NCI-H1417 treated with DMSO at 0.1 percent for 48 hours (cell line): ENCODE results near the gene KCTD3.

ENCODE experiments used
- DNase-seq: peaks from one replicate; lab custom pipeline; 2025; lab: John Stamatoyannopoulos, UW

KCTD3 gene

DNA sequence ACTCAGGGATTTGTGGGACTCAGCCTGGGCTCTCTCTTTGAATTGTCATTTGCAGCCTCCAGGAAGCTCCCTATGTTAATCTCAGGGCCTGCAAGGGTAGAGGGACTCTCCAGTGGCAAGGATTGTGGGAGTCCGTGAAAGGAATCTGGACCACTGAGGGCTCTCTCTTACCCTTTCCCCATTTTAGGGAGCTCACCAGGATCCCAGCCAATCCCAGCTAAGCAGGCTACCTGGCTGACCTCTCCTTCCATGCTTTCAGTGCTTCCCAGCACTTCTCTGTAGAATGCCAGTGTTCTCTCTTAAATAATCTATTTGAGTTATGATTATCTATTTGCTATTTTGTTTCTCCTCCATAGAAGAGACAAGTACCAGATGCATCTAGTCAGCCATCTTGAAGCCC lies 9.6 kb upstream of the KCTD3 start:
- DNase-seq, result no peak

- DNase-seq, result no peak
Measured at GRCh38 chr1:215557992-215558626, 9.0 kb upstream of the KCTD3 start.

- DNase-seq, result peak; percentile 28
Measured at GRCh38 chr1:215567491-215568298, 591 bp downstream of the KCTD3 start.

- DNase-seq, result no peak
Measured at GRCh38 chr1:215568299-215568692, 1.2 kb downstream of the KCTD3 start.

GRCh38 chr1:215569986-215570824 lies 3.1 kb downstream of the KCTD3 start:
- DNase-seq, result no peak

DNA sequence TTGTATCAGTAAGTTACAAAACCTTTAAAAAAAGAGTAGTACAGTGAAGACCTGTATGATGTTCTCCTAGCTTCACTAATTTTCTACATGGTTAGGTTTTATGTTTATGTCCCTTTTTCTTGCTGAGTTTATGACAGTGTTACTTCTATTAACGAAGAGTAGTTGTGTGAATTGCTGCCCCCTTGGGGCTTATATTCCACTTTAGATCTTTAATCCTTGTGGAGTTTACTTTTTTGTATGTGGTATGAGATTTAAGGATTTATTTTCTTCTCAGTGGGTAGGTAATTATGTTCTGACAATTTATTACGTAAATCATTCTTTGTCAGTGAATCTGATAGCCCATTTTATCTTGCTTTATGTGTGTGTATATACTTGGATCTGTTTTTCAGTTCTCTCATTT lies 14.8 kb downstream of the KCTD3 start:
- no peak for DNase-seq

GRCh38 chr1:215583185-215583749 lies 16.2 kb downstream of the KCTD3 start:
- DNase-seq, result no peak

- DNase-seq, result no peak
Measured at GRCh38 chr1:215584389-215584788, 17.3 kb downstream of the KCTD3 start.

DNA sequence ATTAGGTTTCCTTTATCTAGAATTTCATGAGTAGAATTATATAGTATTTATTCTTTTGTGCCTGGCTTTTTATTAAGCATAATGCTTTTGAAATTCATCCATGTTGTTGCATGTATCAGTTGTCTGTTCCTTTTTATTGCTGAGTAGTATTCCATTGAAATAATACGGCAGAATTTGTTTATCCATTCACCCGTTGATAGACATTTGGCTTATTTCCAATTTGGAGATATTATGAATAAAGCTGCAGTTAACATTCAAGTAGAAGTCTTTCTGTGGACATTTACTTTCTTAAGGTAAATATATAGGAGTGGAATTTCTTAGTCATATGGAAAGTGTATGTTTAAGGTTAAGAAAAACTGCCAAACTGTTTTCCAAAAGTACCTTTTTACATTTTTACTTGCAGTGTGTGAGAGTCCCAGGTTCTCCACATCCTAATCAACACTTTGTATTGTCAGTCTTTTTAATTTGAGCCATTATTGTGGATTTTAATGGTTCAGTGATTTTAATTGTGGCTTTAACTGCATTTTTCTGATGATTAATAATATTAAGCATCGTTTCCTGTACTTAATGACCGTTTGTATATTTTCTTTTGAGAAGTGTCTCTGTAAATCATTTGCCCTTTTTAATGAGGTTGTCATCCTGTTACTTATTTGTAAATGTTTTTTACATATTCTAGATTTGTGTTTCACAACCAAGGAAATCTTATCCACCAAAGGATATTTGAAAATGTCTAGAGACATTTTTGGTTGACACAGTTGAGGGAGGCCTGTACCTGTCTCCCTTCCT lies 22.7 kb downstream of the KCTD3 start:
- no peak for DNase-seq

DNA sequence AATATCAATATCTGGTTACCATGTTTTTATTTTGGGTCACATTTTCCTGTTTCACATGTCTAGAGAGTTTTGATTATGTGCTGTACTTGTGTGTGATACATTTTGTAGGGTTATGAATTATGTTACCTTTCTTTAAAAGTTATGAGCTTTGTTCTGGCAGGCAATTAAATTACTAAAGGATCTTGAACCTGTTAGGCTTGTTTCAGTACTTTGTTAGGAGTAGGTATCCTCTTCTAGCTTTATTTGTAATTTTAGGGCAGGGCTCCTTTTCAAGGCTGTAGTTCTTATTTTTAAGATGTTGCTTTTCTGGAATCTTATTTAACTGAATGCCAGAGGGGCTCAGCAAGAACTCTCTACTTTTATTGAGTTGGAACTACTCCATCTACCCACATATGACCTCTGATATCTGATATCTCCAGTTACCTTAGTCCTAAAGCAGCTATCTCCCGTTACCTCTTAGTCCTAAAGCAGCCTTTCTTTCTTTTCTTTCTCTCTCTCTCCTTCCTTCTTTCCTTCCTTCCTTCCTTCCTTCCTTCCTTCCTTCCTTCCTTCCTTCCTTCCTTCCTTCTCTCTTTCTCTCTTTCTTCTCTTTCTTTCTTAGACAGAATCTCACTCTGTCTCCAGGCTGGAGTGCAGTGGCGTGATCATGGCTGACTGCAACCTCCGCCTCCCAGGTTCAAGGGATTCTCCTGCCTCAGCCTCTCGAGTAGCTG lies 23.8 kb downstream of the KCTD3 start:
- DNase-seq, result no peak

DNA sequence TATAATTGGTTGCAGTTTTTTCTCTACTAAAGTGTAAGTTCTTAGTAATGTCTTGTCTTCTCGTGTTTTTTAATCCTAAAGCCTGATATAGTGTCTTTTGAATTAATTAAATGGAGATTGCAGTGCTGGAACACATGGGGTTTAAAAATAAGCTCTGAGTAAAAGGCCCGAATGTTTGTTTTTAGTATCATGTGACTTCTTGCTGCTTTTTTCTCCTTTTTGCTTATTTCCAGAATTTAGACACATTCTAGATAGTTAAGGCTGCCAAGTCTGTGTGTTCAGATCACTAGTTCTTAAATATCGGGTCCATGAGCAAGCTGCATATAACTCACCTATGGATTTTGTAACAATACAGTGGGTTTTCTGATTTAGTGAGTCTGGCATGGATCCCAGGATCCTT lies 27.5 kb downstream of the KCTD3 start:
- no peak for DNase-seq

- DNase-seq, result no peak
Measured at GRCh38 chr1:215595231-215595630, 28.1 kb downstream of the KCTD3 start.

GRCh38 chr1:215597961-215598360 lies 30.9 kb downstream of the KCTD3 start:
- no peak for DNase-seq

DNA sequence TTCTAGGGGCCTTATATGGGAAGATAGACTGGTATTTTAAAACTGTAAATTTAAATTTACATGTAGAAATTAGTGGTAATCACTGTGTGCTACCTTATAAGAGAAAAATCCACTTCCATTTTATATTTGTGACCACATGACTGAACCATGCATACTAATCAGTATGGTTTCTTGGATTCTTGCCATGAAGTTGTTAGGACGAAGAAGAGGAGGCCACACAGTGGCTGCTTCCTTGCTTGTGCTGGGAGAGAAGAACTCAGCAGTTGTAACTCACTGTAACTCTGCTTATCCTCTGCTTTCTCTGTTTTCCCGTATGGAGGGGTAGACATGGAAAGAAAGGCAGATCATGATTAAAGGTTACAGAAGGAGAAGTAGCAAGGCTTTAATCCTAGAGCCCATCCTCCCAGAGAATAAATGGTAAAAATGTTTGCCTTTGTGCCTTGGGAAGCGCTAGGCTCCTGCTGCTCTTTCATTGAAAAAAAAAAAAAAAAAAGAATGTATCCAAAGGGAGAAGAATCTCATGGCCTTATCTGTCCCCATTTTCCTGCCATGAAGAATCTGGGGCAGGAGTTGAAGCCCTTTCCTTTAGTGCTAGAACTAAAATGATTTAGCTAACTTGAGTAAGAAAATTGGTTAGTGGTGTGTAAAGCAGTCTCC lies 32.4 kb downstream of the KCTD3 start:
- no peak for DNase-seq

- DNase-seq, result no peak
Measured at GRCh38 chr1:215600258-215600792, 33.2 kb downstream of the KCTD3 start.

- DNase-seq, result no peak
Measured at GRCh38 chr1:215600867-215601266, 33.8 kb downstream of the KCTD3 start.

DNA sequence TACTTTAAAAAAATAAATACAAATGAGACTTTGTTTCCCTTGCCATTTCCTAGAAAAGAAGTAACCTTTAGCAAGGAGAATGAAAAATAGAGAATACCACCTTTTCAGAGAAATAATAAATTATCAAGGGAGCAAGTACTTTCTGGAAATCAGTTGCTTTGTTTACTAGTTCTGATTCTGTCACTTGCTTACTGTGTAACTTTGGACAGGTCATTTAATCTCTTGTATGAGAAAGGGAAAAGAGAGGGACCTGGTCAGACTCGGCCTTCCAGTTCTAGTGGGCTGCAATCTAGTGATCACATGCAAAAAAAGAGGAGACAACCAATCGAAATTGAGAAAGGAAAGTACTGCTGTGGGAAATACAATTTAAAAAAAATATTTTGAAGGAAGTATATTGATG lies 34.2 kb downstream of the KCTD3 start:
- DNase-seq, result no peak

DNA sequence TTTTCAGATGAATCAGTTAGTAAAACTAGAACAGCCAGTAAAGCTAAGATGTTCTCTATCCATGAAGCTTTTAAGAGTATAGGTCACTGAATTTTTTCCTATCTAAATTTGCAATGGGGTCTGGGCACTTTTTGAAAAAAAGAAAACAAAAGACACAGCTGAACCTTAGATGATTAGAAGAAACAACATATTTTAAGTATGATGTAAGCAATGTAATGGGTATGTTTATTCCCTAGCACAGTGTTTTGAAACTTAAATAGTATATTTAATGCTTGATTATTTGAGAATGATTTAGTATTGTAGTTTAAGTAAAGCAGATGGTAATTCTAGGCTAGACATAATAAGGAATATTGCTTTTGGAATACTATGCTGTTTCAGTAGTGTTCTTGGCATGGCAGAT lies 36.2 kb downstream of the KCTD3 start:
- no peak for DNase-seq

DNA sequence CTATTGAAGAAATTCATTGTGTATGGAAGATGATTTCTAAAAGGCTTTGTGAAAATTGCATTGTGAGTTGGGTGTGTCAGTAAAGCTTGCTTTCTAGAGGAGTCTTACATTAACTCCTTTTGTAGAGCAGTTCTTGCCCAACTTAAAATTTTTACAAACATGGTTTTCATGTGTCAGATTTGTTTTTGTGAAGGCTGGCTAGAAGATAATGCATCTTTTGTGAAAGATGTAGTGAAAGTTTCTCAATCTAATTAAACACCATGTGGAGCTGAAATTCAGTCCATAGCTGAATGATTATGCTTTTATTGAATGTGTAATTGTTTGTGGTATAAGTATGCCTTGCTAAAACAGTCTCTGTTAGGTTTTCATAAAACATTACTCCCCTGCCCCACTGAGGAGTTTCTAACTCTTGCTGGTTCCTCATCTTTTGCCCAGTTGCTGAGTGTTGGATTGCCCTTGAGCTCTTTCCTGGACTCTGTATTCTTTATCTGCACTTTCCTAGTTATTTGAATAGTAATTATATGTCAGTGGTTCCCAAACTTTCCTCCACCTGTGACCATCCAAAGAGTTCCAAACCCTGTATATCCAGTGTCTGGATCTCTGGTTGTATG lies 38.0 kb downstream of the KCTD3 start:
- no peak for DNase-seq

DNA sequence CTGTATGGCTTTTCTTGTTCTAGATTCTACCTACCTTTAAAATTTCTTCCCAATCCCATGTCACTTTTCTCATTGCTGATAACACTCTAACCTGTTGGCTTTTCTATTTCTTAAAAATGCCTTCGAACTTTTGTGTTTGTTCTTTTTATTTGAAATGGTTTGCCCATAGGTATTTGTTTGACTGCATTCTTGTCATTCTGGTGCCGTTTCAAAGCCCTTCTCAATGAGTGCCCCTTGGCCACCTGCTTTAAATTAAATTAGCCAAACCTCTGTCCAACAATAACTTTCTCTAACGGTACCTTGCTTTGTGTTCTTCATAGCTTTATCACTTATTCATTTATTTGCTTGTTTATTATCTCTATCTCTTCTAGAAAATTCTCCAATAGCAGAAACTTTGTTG lies 38.9 kb downstream of the KCTD3 start:
- no peak for DNase-seq
